Measurements from ENCODE around the gene TLN1.

Gene TLN1

GRCh38 chr9:35666045-35666444 is 66.0 kb downstream of the TLN1 start:
- H3K4me3 ChIP-seq (ENCODE audit: insufficient read depth, low read depth, low read length, poor library complexity, severe bottlenecking), result no peak overlapping the region
- no peak overlapping the region for H3K27ac ChIP-seq (ENCODE audit: insufficient read depth, low read length, poor library complexity, severe bottlenecking)
- H3K4me1 ChIP-seq (ENCODE audit: control insufficient read depth, insufficient read depth, low read length, poor library complexity, severe bottlenecking), result peaks cover 35% of the 10 kb centered on the region
- no peaks in the 10 kb centered on the region for H3K36me3 ChIP-seq (ENCODE audit: control insufficient read depth, insufficient read depth, low read length)
- no peaks in the 10 kb centered on the region for H3K9me3 ChIP-seq (ENCODE audit: control insufficient read depth, low read length)
- no peaks in the 10 kb centered on the region for H3K27me3 ChIP-seq (replicated peaks; ENCODE audit: control insufficient read depth, insufficient read depth, low read length, poor library complexity, severe bottlenecking)
- no peak for DNase-seq

- Histone ChIP-seq H3K27ac (ENCODE audit: insufficient read depth, low read length, poor library complexity, severe bottlenecking) (peak overlapping the region; percentile 63), H3K27me3 (replicated peaks; ENCODE audit: control insufficient read depth, insufficient read depth, low read length, poor library complexity, severe bottlenecking) (no peaks in the 10 kb centered on the region)
- no peak for DNase-seq
Measured at GRCh38 chr9:35665471-35665818, 66.5 kb downstream of the TLN1 start.

DNA sequence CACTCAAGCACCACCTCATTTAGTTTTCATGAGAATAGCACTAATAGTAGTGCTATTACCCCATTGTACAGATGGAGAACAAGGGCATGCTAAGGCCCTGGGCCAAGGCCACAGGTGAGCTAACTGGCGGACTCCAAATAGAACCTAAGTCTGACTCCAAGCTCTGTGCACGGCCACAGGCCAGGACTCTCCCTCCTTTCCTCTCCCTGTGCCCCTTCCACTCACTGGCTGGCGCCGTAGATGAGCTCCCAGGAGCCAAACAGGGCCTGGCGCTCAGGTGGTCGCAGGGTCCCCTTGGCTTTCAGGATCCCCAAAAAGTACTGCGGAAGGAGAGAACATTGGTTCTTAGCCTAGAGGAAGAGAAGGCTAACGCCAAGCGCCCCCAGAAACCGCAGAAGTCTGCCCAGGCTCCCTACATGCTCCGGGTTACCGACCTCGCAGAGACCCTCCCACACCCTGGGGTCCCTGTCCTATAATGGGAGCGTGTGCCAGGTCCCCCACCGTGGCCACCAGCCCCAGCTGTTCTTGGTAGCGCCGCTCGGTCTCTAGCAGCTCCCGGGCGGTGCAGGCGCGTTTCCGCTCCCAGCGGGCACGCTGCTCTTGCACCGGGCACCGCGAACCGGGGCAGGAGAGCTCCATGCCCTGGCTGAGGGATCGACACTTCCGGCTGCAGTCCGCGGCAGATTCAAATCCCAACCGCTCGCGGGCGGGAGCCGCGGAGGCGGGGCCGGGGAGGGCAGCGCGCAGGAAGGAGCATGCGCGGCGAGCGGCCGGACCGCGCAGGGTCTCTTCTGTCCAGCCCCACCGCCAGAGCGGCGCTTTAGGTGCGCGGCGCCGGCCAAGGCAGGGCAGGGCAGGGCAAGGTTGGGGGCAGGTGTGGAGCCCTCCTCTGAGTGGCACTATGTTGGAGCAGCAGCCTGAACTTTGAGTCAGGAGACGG is 67.2 kb downstream of the TLN1 start, which contains the start of gene ARHGEF39:
ARHGEF39 (minus strand) TSS at position 665 of the 940 bp plus-strand sequence; CDS start at position 639, 26 bp downstream.
- no peaks in the 10 kb centered on the region for H3K27me3 ChIP-seq (replicated peaks; ENCODE audit: control insufficient read depth, insufficient read depth, low read length, poor library complexity, severe bottlenecking)
- peak within 1 kb of the TSS; percentile 63 for H3K27ac ChIP-seq (ENCODE audit: insufficient read depth, low read length, poor library complexity, severe bottlenecking)
- peak within 1 kb of the TSS; percentile 62 for H3K4me3 ChIP-seq (ENCODE audit: insufficient read depth, low read depth, low read length, poor library complexity, severe bottlenecking)
- H3K9me3 ChIP-seq (ENCODE audit: control insufficient read depth, low read length), result no peaks in the 10 kb centered on the region
- H3K4me1 ChIP-seq (ENCODE audit: control insufficient read depth, insufficient read depth, low read length, poor library complexity, severe bottlenecking), result peaks cover 47% of the 10 kb centered on the region
- DNase-seq, result peak; percentile 53 to 71 (median 55)
- H3K36me3 ChIP-seq (ENCODE audit: control insufficient read depth, insufficient read depth, low read length), result no peaks in the 10 kb centered on the region

More at GRCh38 chr9:35665471-35665818, 66.5 kb downstream of the TLN1 start:
- peaks cover 41% of the 10 kb centered on the region for H3K4me1 ChIP-seq (ENCODE audit: control insufficient read depth, insufficient read depth, low read length, poor library complexity, severe bottlenecking)
- no peaks in the 10 kb centered on the region for H3K36me3 ChIP-seq (ENCODE audit: control insufficient read depth, insufficient read depth, low read length)
- H3K9me3 ChIP-seq (ENCODE audit: control insufficient read depth, low read length), result no peaks in the 10 kb centered on the region
- H3K4me3 ChIP-seq (ENCODE audit: insufficient read depth, low read depth, low read length, poor library complexity, severe bottlenecking), result peak overlapping the region; percentile 62

DNA sequence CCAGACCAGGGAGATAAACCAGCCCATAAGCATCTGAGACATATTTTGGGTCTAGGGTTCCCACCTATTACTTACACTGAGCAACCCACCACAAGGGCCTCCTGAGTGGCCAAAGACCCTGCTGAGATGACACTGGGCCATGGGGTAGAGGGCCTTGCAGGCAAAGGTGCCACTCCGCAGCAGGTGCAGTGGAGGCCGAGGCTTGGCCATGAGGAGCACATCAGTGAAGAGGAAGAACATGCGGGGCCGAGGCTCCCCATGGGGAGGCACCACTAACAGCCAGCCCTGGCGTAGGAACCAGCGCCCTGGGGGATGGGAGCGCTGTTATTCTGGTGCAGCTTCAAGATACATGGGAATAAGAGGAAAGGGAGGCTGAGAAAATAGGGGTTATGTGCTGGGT is 69.6 kb downstream of the TLN1 start:
- no peaks in the 10 kb centered on the region for H3K9me3 ChIP-seq (ENCODE audit: control insufficient read depth, low read length)
- peak overlapping the region; percentile 100 for H3K27ac ChIP-seq (ENCODE audit: insufficient read depth, low read length, poor library complexity, severe bottlenecking)
- peaks cover 56% of the 10 kb centered on the region for H3K4me1 ChIP-seq (ENCODE audit: control insufficient read depth, insufficient read depth, low read length, poor library complexity, severe bottlenecking)
- H3K4me3 ChIP-seq (ENCODE audit: insufficient read depth, low read depth, low read length, poor library complexity, severe bottlenecking), result peak overlapping the region; percentile 29
- no peaks in the 10 kb centered on the region for H3K27me3 ChIP-seq (replicated peaks; ENCODE audit: control insufficient read depth, insufficient read depth, low read length, poor library complexity, severe bottlenecking)
- no peaks in the 10 kb centered on the region for H3K36me3 ChIP-seq (ENCODE audit: control insufficient read depth, insufficient read depth, low read length)
- DNase-seq, result no peak

DNA sequence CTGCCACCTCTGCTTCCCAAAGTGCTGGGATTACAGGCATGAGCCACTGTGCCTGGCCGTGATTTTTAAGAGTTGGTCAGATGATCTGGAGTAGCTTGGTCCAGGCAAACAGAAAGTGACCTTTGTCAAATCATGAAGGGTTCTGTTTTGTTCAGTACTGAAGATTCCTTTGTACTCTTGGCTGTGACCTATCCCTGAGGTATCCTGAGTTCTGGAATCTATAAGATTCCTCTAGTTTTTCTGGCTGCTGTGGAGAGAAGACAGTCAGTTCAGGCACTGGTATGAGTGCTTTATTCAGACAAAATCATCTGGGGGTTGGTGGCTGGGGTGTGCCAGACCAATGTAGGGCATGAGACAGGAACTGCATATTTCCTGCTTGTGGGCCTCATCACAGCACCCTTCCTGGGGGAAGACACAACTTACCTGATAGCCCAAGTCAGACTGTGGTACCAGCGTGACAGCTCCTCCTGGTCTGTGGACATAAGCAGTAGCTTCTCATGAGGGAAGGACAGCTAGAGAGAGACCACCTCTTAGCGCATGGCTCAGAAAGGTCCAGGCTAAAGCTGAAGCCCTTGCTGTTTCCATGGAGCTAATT is 70.1 kb downstream of the TLN1 start:
- Histone ChIP-seq H3K4me3 (ENCODE audit: insufficient read depth, low read depth, low read length, poor library complexity, severe bottlenecking) (peak overlapping the region; percentile 29), H3K36me3 (ENCODE audit: control insufficient read depth, insufficient read depth, low read length) (no peaks in the 10 kb centered on the region), H3K27me3 (replicated peaks; ENCODE audit: control insufficient read depth, insufficient read depth, low read length, poor library complexity, severe bottlenecking) (no peaks in the 10 kb centered on the region), H3K9me3 (ENCODE audit: control insufficient read depth, low read length) (no peaks in the 10 kb centered on the region), H3K4me1 (ENCODE audit: control insufficient read depth, insufficient read depth, low read length, poor library complexity, severe bottlenecking) (peaks cover 56% of the 10 kb centered on the region), H3K27ac (ENCODE audit: insufficient read depth, low read length, poor library complexity, severe bottlenecking) (peak overlapping the region; percentile 100)
- peak; percentile 50 to 61 (median 55) for DNase-seq

DNA sequence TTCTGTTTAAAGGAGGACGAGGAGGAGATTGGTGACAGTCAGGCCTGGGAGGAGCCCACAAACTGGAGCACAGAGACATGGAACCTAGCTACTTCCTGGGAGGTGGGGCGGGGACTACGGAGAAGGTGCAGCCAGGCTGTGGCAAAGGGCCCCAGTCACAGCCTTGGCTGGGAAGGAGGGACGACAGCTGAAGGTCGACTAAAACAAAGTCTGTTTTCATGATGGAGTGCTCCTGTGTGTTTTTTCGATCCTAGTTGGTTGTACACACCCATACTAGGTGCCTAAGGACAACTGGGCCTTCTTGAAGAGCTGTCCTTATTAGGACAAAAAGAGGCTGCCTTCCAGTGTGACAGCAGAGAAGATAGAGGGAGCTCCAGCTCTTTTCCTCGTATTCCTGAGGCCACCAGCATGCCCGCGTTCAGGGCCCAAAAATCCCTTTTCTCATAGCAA is 71.0 kb downstream of the TLN1 start:
- no peaks in the 10 kb centered on the region for H3K36me3 ChIP-seq (ENCODE audit: control insufficient read depth, insufficient read depth, low read length)
- no peaks in the 10 kb centered on the region for H3K9me3 ChIP-seq (ENCODE audit: control insufficient read depth, low read length)
- no peak for DNase-seq
- no peaks in the 10 kb centered on the region for H3K27me3 ChIP-seq (replicated peaks; ENCODE audit: control insufficient read depth, insufficient read depth, low read length, poor library complexity, severe bottlenecking)
- peak overlapping the region; percentile 100 for H3K27ac ChIP-seq (ENCODE audit: insufficient read depth, low read length, poor library complexity, severe bottlenecking)
- H3K4me1 ChIP-seq (ENCODE audit: control insufficient read depth, insufficient read depth, low read length, poor library complexity, severe bottlenecking), result peaks cover 56% of the 10 kb centered on the region
- H3K4me3 ChIP-seq (ENCODE audit: insufficient read depth, low read depth, low read length, poor library complexity, severe bottlenecking), result no peak overlapping the region

- Histone ChIP-seq H3K27me3 (replicated peaks; ENCODE audit: control insufficient read depth, insufficient read depth, low read length, poor library complexity, severe bottlenecking) (no peaks in the 10 kb centered on the region), H3K27ac (ENCODE audit: insufficient read depth, low read length, poor library complexity, severe bottlenecking) (peak overlapping the region; percentile 100), H3K4me1 (ENCODE audit: control insufficient read depth, insufficient read depth, low read length, poor library complexity, severe bottlenecking) (peaks cover 50% of the 10 kb centered on the region), H3K9me3 (ENCODE audit: control insufficient read depth, low read length) (no peaks in the 10 kb centered on the region), H3K36me3 (ENCODE audit: control insufficient read depth, insufficient read depth, low read length) (no peaks in the 10 kb centered on the region), H3K4me3 (ENCODE audit: insufficient read depth, low read depth, low read length, poor library complexity, severe bottlenecking) (peak overlapping the region; percentile 89)
- DNase-seq, result no peak
Measured at GRCh38 chr9:35659340-35659739, 72.7 kb downstream of the TLN1 start.

GRCh38 chr9:35658968-35659220 is 73.1 kb downstream of the TLN1 start:
- Histone ChIP-seq H3K36me3 (ENCODE audit: control insufficient read depth, insufficient read depth, low read length) (no peaks in the 10 kb centered on the region), H3K4me3 (ENCODE audit: insufficient read depth, low read depth, low read length, poor library complexity, severe bottlenecking) (peak overlapping the region; percentile 89), H3K27ac (ENCODE audit: insufficient read depth, low read length, poor library complexity, severe bottlenecking) (peak overlapping the region; percentile 100), H3K27me3 (replicated peaks; ENCODE audit: control insufficient read depth, insufficient read depth, low read length, poor library complexity, severe bottlenecking) (no peaks in the 10 kb centered on the region), H3K9me3 (ENCODE audit: control insufficient read depth, low read length) (no peaks in the 10 kb centered on the region), H3K4me1 (ENCODE audit: control insufficient read depth, insufficient read depth, low read length, poor library complexity, severe bottlenecking) (peaks cover 46% of the 10 kb centered on the region)
- DNase-seq, result no peak

GRCh38 chr9:35658137-35658967 is 73.6 kb downstream of the TLN1 start, which contains the start of gene CCDC107:
TSS of gene CCDC107 (plus strand) at chr9:35658292. CDS start at chr9:35658380, 88 bp downstream.
- Histone ChIP-seq H3K27me3 (replicated peaks; ENCODE audit: control insufficient read depth, insufficient read depth, low read length, poor library complexity, severe bottlenecking) (no peaks in the 10 kb centered on the region), H3K36me3 (ENCODE audit: control insufficient read depth, insufficient read depth, low read length) (no peaks in the 10 kb centered on the region), H3K27ac (ENCODE audit: insufficient read depth, low read length, poor library complexity, severe bottlenecking) (peak within 1 kb of the TSS; percentile 100), H3K9me3 (ENCODE audit: control insufficient read depth, low read length) (no peaks in the 10 kb centered on the region), H3K4me1 (ENCODE audit: control insufficient read depth, insufficient read depth, low read length, poor library complexity, severe bottlenecking) (peaks cover 43% of the 10 kb centered on the region), H3K4me3 (ENCODE audit: insufficient read depth, low read depth, low read length, poor library complexity, severe bottlenecking) (peak within 1 kb of the TSS; percentile 89)
- peak; percentile 71 to 81 (median 79) for DNase-seq

All from effector memory CD4-positive, alpha-beta T cell (primary cell).